HG03175 (cell line): ENCODE measurements around the gene ARHGAP27.

Experiments used
- ATAC-seq: cut with Tn5 transposase; IDR thresholded peaks from one replicate; pipeline ENCODE4 v1.9.1; 2021; ENCODE audit warnings: mild to moderate bottlenecking, moderate library complexity; ENCODE audit not compliant: unreplicated experiment

The ARHGAP27 gene

DNA sequence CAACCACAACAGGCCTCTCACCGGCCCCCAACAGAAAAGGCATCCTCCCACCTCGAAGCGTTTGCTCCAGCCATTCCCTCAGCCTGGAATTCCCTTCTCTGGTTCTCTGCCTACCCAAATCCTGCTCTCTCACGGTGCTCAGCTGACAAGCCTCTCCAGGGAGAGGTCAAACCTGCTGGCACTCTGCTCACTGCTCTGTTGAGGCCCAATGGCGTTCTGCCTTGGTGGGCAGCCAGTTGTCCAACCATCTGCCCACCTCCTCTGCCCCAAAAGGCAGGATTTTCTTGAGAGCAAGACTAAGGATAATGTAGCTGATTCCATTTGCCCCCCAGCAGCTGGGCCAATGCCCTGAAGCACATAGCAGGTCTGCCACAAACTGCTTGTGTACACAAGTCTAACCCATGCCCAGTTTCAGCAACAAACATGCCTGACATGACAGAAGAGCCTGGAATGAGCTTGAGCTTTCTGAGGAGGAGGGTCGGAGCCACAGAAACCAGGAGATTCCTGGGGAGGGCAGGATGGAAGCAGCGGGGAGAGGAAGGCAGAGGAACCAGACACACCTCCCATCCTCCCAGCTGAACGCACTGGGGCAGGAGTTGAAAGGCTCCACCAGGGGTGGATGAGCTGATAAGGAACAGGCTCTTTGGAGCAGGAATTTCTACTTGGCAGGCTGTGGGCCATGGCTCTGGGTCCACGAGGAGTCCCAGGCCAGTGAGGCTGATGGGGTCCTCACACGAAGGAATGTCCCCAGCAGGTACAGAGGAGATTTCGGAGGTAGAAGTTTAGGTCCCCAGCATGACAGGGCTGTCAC, 23.9 kb downstream of the ARHGAP27 start:
- no peak for ATAC-seq

- ATAC-seq = no peak
Observed at GRCh38 chr17:45406107-45406506, 26.6 kb downstream of the ARHGAP27 start.

DNA sequence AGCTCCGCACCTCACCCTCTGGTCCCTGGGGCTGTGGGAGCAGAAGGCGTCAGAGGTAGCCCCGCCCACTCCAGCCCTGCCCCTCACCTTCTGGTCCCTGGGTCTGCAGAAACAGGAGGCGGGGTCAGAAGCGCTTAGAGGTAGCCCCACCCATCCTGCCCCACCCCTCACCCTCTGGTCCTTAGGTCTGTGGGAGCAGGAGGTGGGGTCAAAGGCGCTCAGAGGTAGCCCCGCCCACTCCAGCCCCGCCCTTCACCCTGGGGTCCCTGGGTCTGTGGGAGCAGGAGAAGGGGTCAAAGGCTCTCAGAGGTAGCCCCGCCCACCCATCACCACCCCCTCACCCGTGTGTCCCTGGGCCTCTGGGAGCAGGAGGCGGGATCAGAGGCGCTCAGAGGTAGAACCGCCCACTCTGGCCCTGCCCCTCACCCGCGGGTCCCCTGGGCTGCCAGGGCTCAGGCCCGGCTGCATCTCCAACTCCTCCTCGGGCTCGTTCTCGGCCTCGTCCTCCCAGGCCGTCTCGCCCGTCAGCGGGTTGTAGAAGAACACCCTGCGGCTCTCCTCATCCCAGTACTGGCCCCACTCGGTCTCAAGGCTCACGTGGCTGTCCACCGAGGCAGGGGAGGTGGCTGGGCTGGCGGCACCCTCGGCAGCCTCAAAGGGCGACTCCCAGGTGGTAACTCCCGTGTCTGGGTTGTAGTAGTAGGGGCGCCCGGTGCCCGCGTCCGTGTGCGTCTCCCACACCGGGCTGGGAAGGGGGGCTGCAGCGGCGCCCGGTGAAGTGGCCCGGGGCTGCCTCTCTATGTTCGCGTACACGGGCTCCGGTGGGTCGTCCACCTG, 27.2 kb downstream of the ARHGAP27 start:
- ATAC-seq = no peak

DNA sequence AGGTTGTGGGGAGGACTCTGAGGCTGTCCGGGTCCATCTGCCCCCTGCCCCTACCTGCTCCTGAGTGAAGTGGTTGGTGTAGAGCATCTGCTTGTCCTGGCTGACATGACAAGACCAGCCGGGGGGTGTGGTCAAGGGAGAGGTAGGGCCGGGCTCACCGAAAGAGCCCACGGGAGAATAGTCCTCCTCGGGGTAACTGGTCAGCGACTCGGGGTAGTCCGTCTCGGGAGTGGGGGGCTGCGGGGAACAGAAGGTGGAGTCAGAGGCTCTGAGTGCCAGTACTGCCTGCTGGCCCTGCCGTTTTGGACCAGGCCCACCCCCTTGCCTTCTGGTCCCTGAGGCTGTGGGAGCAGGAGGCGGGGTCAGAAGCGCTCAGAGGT, 27.8 kb downstream of the ARHGAP27 start:
- ATAC-seq = no peak

GRCh38 chr17:45403906-45404490, 28.7 kb downstream of the ARHGAP27 start:
- no peak for ATAC-seq

DNA sequence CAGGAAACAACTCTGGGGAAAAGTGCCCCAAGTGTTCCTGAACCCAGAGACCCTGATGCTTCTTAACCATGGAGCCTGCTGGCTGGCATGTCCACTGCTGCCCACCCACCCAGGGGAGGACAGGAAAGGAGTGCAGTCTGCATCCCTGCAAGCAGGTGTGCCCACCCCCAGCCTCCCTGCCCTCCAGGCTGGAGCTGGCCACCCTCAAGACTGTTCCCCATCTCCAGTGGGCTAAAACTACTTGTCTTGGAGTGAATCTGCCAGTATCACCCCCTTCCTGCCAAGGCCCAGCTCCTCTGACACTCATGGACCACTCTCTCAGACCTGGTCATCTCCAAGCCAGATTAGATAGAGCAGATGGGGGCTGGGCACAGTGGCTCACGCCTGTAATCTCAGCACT, 29.8 kb downstream of the ARHGAP27 start:
- no peak for ATAC-seq

DNA sequence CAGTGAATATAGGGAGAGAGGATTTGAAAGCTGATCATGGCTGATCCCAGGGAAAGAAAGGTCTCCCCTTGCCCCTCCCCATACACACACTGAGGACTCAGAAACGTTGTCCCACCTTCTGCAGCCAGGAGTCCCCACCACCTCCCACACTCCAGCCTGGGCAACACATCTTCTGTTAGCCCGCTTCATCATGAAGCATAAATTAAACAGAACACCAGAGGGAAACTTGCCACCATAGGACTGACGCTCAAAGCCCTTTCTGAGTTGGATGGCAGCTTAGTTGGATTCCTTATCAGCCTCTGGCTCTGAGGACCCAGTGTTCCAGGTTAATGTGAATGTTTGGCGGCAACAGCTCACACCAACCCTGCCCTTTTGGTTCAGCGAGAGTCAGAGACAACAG, 33.9 kb downstream of the ARHGAP27 start:
- ATAC-seq = no peak

DNA sequence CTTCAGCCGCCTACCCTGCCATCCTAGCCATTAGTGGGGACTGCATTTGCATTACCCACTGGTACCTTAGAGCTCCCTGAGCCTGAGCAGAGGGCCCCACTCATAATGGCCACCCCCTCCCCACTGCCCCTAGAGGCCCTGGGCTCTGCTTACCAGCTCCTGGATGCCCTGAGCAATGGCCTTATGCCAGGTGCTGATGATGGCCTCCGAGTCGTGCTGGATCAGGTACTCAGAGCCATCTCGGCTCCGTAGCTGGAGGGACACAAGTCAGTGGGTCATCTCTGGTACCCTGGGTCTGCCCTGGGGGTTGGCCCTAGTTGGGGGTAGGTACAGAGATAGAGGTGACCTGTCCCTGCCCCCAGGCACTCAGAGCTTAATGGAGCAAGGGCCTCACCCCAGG, 34.9 kb downstream of the ARHGAP27 start:
- ATAC-seq = no peak

DNA sequence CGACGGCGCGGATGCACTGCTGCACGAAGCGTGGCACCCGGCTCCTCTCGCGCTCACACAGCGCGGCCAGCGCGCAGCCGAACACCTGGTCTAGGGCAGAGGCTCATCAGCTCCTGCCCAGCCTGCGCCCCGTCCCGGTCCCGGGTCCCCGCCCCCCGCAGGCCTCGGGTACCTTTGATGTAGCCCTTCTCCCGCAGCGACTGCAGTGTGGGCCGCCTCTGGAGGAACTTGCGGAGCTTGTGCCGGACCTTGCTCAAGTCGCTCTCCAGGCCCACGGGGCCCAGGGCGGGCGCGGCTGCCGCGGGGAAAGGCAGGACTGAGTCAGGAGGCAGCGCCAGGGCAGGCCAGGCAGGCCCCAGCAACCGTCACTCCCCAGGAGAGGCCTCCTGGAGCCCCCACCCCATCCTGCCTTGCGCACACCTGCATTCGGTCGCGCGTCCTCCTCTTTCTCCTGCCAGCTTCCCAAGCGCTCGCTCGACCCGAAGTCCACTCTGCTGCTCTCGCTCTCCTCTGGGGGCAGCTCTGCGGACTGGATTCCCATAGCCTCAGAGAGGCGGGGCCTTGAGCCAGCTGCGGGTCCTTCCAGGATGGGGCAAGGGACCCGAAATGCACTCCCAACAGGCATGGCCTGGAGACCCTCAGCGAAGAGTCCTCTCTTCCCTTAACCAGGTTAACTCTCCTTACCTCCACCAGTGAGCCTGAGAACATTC, 36.0 kb downstream of the ARHGAP27 start:
- ATAC-seq = no peak

DNA sequence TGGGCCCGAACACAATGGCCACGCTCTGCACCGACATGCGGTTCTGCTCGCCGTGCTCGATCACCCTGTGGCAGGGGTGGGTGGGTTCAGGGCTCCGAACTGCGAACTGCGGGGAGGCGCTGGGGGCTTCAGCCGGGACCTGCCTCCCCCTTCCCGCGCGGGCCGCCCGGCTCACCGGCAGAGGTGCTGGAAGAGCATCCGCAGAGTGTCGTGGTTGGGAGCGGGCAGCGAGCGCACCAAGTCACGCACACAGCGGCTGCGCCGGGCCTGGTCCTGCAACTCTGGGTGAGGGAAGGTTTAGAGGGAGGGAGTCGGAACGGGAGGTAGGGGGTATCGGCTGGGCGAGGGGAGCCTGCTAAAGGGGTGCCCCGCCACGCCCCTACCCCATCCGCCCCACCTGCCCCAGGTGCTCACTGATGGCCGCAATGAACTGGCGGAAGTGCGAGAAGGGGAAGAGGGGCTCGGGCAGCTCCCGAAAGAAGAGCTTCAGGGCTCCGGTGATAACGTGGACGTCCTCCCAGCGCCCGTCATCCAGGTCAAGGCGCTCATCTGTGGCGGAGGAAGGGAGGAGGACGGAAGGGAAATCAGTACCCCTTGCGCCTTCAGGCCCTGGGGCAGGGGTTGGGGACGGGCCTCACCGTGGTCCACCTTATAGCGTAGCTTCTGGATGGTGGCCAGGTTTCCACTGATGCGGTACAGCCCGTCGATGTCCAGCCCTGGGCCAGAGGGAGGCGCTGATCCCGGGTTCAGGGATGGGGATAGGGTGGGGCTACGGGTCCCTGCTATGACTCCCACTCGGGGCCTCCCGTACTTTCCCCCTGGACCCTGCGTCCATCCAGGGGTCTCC, 36.9 kb downstream of the ARHGAP27 start:
- ATAC-seq = no peak

DNA sequence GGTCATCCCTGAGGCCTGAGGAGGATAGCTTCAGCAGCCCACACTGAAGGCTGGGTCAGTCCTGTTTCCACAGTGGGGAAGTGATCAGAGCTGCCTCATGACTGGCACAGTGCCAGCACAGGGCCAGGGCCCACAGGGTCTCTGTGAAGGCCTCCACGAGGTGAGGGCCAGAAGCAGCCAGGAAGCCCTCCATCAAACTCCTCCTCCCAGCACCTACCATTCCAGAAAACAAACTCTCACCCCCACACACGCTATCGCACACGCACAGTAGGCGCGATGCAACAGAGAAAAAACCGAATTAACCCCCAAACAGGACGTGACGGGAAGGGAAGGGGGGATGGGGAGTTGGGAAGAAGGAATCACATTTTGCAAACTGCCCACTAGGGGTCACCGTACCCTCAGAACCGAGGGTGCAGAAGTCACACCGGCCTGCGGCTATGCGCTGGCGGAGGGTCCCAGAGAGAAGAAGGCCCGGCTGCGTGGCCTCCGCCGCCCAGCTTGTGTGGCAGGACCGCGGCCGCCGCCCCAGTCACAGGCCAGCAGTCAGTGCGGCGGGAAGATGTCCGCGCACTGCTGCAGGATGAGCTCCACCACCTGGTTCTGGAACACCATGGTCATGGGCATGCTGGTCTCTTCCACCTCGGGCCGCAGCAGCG, 37.6 kb downstream of the ARHGAP27 start:
- no peak for ATAC-seq

DNA sequence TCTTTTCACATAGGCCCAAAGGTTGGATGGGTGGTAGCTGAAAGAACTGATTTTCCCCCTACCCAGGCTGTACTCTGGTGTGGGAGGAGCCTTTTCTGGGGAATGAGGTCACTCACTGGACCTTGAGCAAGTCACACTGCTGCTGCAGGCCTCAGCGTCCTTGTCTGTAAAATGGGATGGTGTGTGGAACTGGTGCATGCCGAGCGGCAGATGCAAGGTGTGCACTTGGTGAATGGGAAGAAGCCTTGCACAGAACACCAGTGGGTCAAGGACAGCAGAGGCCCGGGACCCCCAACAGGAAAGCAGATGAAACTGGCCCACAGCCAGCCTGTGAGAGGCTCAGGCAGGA, 38.1 kb downstream of the ARHGAP27 start:
- no peak for ATAC-seq

DNA sequence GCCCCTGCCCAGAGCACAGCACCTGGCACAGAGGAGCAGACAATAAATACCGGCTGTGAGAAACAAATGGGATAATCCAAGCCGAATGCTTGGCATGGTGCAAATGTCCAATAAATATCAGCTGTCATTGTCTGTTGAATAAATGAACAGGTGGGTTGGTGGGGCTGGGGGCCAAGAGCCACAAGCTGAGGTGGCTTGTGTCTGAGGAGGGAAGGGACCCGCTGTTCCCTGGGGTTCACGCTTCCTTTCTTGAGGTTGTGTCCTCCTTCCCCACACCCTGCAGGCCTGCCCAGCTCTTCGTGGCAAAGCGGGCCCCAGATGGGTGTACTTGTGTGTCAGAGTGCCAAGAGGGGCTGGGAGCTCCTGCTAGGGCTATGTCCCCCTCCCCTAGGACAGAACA, 38.6 kb downstream of the ARHGAP27 start:
- no peak for ATAC-seq

DNA sequence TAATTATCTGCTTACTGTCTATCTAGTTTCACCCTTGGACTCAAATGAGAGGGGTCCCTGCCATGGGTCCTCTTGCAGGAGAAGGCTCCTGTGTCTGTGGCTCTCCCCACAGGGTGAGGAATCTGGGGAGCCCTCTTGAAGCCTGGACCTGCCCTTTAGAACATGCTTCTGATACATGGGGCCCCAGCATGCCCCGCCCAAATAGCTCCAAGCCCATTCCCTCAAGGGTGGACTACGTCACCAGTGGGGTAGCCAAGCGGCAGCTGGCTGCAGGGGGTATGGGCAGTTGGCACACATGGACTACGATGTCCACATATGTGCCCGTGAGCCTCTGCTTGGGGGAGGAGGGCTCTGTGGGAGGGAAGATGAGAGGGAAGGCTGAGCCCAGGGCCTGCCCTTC, 39.3 kb downstream of the ARHGAP27 start:
- no peak for ATAC-seq

GRCh38 chr17:45391918-45392317, 40.8 kb downstream of the ARHGAP27 start:
- ATAC-seq = no peak

- no peak for ATAC-seq
Observed at GRCh38 chr17:45391291-45391690, 41.4 kb downstream of the ARHGAP27 start.

DNA sequence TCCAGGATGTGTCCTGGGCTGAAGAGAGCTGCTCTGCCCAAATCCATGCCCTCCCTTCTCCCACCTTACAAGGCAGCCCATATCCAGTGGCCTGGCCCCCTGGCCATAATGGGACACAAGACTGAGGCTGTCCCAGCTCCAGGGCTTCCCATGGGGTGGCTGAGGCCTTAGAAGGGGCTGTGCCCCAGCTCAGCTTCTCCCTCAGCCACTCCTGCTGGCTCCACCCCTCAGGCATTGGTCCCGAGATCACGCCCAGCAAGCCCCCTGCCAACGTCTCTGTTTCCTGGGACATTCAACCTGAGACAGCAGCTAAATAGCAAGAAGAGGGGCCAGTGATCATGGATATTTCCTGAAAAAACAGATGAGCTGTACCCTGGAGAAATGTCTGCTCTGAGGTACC, 43.3 kb downstream of the ARHGAP27 start:
- ATAC-seq = no peak

GRCh38 chr17:45388604-45389325, 43.9 kb downstream of the ARHGAP27 start:
- ATAC-seq = no peak

DNA sequence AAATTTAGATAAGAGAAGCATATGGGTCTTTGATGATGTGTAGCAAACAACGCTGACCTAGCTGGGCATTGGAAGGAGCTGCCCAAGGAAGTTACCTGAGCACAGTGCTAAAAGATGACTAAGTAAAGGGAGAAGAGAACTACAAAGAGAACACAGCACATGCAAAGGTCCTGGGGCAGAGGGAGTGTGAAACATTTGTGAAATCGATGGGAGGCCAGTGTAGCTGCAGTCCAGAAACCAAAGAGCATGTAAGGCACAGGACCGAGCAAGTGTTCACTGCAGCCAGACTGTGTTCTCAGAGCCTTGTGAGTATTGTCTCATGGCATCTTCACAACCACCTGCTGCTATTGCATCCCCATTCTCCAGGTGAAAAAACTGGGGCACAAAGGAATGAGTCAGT, 44.9 kb downstream of the ARHGAP27 start:
- no peak for ATAC-seq
